ENCODE results near the gene TRIM71. TPM values are rescaled to one million over a fixed set of nuclear protein-coding genes. Genes with fewer than 3 reads are reported as not detected.

Gene TRIM71
- total and polyA plus RNA-seq, 12 donors = 0.03 to 0.25 (median 0.17) TPM; not detected in 8

DNA sequence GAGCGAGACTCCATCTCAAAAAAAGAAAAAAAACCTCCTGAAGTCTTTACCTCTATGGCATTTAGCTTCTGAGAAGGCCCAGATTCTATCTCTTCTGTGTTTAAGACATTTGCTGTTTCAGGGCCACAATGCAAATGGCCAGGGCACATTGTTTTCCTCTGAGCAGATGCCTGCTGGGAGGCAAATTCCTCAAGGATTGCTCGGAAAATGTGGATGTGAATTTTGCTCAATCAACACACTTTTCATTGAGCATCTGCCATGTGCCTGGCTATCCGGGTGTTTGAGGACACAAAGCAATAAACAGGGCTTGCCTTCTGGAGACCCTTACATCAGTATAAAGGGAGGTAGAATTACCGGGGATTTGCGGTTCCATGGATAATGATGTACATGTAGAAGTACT lies 20.0 kb downstream of the TRIM71 start:
- TF ChIP-seq, protein P1, sequence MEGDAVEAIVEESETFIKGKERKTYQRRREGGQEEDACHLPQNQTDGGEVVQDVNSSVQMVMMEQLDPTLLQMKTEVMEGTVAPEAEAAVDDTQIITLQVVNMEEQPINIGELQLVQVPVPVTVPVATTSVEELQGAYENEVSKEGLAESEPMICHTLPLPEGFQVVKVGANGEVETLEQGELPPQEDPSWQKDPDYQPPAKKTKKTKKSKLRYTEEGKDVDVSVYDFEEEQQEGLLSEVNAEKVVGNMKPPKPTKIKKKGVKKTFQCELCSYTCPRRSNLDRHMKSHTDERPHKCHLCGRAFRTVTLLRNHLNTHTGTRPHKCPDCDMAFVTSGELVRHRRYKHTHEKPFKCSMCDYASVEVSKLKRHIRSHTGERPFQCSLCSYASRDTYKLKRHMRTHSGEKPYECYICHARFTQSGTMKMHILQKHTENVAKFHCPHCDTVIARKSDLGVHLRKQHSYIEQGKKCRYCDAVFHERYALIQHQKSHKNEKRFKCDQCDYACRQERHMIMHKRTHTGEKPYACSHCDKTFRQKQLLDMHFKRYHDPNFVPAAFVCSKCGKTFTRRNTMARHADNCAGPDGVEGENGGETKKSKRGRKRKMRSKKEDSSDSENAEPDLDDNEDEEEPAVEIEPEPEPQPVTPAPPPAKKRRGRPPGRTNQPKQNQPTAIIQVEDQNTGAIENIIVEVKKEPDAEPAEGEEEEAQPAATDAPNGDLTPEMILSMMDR (IDR thresholded peaks at IDR 0.05) = no peak
- TF ChIP-seq POLR2A (IDR thresholded peaks at IDR 0.05) = no peak
- no peak for DNase-seq
- H3K4me3 ChIP-seq = no peak overlapping the region
- H3K9me3 ChIP-seq (replicated peaks in 1 of 3) = no peaks in the 10 kb centered on the region
- WGBS, 4 donors = 84 to 96% (median 91%) methylated on average over 5 of the region's 5 CpGs
- no peak overlapping the region for H3K27ac ChIP-seq
- no peaks in the 10 kb centered on the region for H3K36me3 ChIP-seq (replicated peaks in 1 of 2)
- peaks cover 39% of the 10 kb centered on the region for H3K27me3 ChIP-seq
- no peaks in the 10 kb centered on the region for H3K4me1 ChIP-seq (replicated peaks in 1 of 2)
- intact Hi-C loops (cut with DNase I) = no loop called here

GRCh38 chr3:32839714-32840085 lies 21.9 kb downstream of the TRIM71 start:
- intact Hi-C loops (cut with DNase I) = no loop called here
- Histone ChIP-seq H3K36me3 (replicated peaks in 1 of 2) (no peaks in the 10 kb centered on the region), H3K27me3 (peaks cover 28% of the 10 kb centered on the region), H3K27ac (no peak overlapping the region), H3K4me3 (no peak overlapping the region), H3K4me1 (replicated peaks in 1 of 2) (no peaks in the 10 kb centered on the region), H3K9me3 (replicated peaks in 1 of 3) (no peaks in the 10 kb centered on the region)
- 50 to 73% (median 64%) methylated on average over 4 of the region's 4 CpGs for WGBS, 4 donors
- DNase-seq = no peak
- TF ChIP-seq POLR2A (IDR thresholded peaks at IDR 0.05) = no peak
- TF ChIP-seq, protein P1 (IDR thresholded peaks at IDR 0.05) = no peak

GRCh38 chr3:32840086-32840841 lies 22.5 kb downstream of the TRIM71 start:
- TF ChIP-seq, protein P1 (IDR thresholded peaks at IDR 0.05) = no peak
- TF ChIP-seq POLR2A (IDR thresholded peaks at IDR 0.05) = no peak
- Histone ChIP-seq H3K36me3 (replicated peaks in 1 of 2) (no peaks in the 10 kb centered on the region), H3K9me3 (replicated peaks in 1 of 3) (no peaks in the 10 kb centered on the region), H3K4me3 (no peak overlapping the region), H3K27ac (no peak overlapping the region), H3K4me1 (replicated peaks in 1 of 2) (no peaks in the 10 kb centered on the region), H3K27me3 (peaks cover 23% of the 10 kb centered on the region)
- 63 to 80% (median 71%) methylated on average over 4 to 5 of the region's 5 CpGs for WGBS, 4 donors
- intact Hi-C loops (cut with DNase I) = no loop called here
- DNase-seq = no peak

DNA sequence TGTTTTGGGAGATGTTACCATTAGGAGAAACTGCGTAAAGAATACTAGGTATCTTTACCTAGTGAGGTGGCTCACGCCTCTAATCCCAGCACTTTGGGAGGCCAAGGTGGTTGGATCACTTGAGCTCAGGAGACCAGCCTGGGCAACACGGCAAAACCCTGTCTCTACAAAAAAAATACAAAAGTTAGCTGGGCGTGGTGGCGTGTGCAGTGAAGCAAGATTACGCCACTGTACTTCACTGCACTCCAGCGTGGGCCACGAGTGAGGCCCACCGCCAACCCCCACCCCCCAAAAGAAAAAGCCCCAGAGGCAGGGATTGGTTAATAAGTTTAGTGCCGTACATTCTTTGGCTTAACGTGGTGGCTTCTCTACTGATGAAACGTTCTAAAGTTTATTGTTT lies 23.5 kb downstream of the TRIM71 start:
- H3K4me3 ChIP-seq = no peak overlapping the region
- H3K9me3 ChIP-seq (replicated peaks in 1 of 3) = no peaks in the 10 kb centered on the region
- peaks cover 16% of the 10 kb centered on the region for H3K27me3 ChIP-seq
- 63 to 78% (median 69%) methylated on average over 12 of the region's 12 CpGs for WGBS, 4 donors
- no peak overlapping the region for H3K27ac ChIP-seq
- no peak for DNase-seq
- H3K4me1 ChIP-seq (replicated peaks in 1 of 2) = no peaks in the 10 kb centered on the region
- TF ChIP-seq, protein P1 (IDR thresholded peaks at IDR 0.05) = no peak
- TF ChIP-seq POLR2A (IDR thresholded peaks at IDR 0.05) = no peak
- intact Hi-C loops (cut with DNase I) = no loop called here
- no peaks in the 10 kb centered on the region for H3K36me3 ChIP-seq (replicated peaks in 1 of 2)
